ENCODE results near the gene FAM13B. TPM values are rescaled to one million over a fixed set of nuclear protein-coding genes. Genes with fewer than 3 reads are reported as not detected.

Gene FAM13B
- total and polyA plus RNA-seq, 10 of the 15 experiments (the other 5 are each of a cell fraction or from before 2014, with no cell fraction given): 3.6 to 30.0 (median 20.3) TPM

DNA sequence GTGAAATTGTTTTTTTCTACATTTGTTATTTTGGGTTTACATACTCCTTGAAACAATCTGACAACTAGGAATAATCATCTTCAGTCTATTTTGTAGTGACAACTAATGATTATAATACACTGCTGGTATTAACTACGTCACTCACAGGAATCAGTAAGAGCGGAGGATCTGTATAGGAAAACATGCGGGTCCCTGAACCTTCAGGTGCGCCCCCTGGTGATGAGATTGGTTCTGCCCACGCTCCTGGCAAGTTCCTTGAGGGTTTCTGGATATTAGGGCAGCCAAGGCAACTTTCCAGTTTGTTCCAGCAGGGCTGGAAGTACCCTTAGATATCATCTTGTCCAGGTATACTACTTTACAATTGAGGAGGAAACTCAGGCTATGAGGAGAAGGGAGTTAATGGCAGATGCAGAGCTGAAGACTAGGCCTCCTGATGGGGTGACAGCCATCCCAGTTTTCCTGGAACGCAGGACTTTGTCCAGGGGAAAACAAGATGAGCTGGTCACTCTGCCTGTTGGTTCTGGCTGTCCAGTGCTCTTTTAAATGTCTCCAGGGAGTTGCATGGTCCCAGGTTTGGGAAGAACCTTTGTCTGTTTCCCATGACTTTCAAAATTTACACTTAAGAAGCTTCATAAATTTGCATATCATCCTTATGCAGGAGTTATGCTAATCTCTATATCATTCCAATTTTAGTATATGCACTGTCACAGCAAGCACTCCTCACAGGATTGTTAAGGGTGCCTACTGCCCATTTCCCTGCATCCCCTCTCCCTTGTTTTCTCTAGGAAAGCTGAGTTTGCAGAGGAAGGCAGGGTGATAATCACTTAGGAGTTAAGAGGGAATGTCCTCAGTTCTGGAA is 36.1 kb upstream of the FAM13B start (continued):
- no peak for TF ChIP-seq JUNB (IDR thresholded peaks at IDR 0.05)
- no peak for TF ChIP-seq SRF (IDR thresholded peaks at IDR 0.05; ENCODE audit: low read depth in 2 of 2, low read length in 2 of 2)
- TF ChIP-seq EGR1 (IDR thresholded peaks at IDR 0.05; ENCODE audit: borderline replicate concordance in 1 of 2, low read depth in 2 of 2, low read length in 2 of 2): peak in 1 of 2 experiments; percentile 66; a peak in 2 of 3 replicates
- no peak for TF ChIP-seq SIN3A (IDR thresholded peaks at IDR 0.05; ENCODE audit: low read depth, low read length)
- 0 out of 2 replicates have a peak, but pooled peaks have one; percentile 62 for TF ChIP-seq YY1 (IDR thresholded peaks at IDR 0.05; ENCODE audit: low read depth, low read length)
- TF ChIP-seq IKZF2 (IDR thresholded peaks at IDR 0.05): 0 out of 4 replicates have a peak, but pooled peaks of 1 of the 2 experiments have one; percentile 18
- TF ChIP-seq RELB (IDR thresholded peaks at IDR 0.05; ENCODE audit: low read depth): no peak
- no peak for TF ChIP-seq CBFB (IDR thresholded peaks at IDR 0.05; ENCODE audit: low read depth)
- peak; percentile 43; the same call in 1 of the 2 replicates for TF ChIP-seq IKZF1 (conservative IDR thresholded peaks at IDR 0.05)
- TF ChIP-seq MYC (IDR thresholded peaks at IDR 0.05; ENCODE audit: insufficient read depth, insufficient read length, insufficient replicate concordance, low read length, severe bottlenecking): no peak
- TF ChIP-seq CEBPZ (IDR thresholded peaks at IDR 0.05; ENCODE audit: low read depth, low read length): no peak
- no peak for TF ChIP-seq ASH2L (IDR thresholded peaks at IDR 0.05; ENCODE audit: borderline replicate concordance, low read depth)
- peak; percentile 56; the same call in 1 of the 2 replicates for TF ChIP-seq ATF7 (IDR thresholded peaks at IDR 0.05; ENCODE audit: low read depth)
- TF ChIP-seq FOXK2 (IDR thresholded peaks at IDR 0.05): no peak
- no peak for TF ChIP-seq HDAC2 (IDR thresholded peaks at IDR 0.05)
- no peak for TF ChIP-seq SMARCA5 (IDR thresholded peaks at IDR 0.05)
- no peak for TF ChIP-seq ZNF217 (IDR thresholded peaks at IDR 0.05)
- TF ChIP-seq, protein P1, sequence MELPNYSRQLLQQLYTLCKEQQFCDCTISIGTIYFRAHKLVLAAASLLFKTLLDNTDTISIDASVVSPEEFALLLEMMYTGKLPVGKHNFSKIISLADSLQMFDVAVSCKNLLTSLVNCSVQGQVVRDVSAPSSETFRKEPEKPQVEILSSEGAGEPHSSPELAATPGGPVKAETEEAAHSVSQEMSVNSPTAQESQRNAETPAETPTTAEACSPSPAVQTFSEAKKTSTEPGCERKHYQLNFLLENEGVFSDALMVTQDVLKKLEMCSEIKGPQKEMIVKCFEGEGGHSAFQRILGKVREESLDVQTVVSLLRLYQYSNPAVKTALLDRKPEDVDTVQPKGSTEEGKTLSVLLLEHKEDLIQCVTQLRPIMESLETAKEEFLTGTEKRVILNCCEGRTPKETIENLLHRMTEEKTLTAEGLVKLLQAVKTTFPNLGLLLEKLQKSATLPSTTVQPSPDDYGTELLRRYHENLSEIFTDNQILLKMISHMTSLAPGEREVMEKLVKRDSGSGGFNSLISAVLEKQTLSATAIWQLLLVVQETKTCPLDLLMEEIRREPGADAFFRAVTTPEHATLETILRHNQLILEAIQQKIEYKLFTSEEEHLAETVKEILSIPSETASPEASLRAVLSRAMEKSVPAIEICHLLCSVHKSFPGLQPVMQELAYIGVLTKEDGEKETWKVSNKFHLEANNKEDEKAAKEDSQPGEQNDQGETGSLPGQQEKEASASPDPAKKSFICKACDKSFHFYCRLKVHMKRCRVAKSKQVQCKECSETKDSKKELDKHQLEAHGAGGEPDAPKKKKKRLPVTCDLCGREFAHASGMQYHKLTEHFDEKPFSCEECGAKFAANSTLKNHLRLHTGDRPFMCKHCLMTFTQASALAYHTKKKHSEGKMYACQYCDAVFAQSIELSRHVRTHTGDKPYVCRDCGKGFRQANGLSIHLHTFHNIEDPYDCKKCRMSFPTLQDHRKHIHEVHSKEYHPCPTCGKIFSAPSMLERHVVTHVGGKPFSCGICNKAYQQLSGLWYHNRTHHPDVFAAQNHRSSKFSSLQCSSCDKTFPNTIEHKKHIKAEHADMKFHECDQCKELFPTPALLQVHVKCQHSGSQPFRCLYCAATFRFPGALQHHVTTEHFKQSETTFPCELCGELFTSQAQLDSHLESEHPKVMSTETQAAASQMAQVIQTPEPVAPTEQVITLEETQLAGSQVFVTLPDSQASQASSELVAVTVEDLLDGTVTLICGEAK (IDR thresholded peaks at IDR 0.05; ENCODE audit: borderline replicate concordance): no peak
- no peak for TF ChIP-seq ZBED1 (IDR thresholded peaks at IDR 0.05; ENCODE audit: borderline replicate concordance)
- TF ChIP-seq LARP7 (IDR thresholded peaks at IDR 0.05): 0 out of 2 replicates have a peak, but pooled peaks have one; percentile 37
- no peak for TF ChIP-seq BRCA1 (IDR thresholded peaks at IDR 0.05; ENCODE audit: low read depth, low read length)
- no peak for TF ChIP-seq WRNIP1 (IDR thresholded peaks at IDR 0.05; ENCODE audit: borderline replicate concordance, low read depth, low read length)
- no peak for TF ChIP-seq NBN (IDR thresholded peaks at IDR 0.05)

Data from GM12878 (cell line).